ENCODE results near the gene LRP4. TPM values are rescaled to one million over a fixed set of nuclear protein-coding genes. Genes with fewer than 3 reads are reported as not detected.

Gene LRP4
- total and polyA plus RNA-seq, 2 donors from 2014 or later = 1.8 to 3.7 TPM

DNA sequence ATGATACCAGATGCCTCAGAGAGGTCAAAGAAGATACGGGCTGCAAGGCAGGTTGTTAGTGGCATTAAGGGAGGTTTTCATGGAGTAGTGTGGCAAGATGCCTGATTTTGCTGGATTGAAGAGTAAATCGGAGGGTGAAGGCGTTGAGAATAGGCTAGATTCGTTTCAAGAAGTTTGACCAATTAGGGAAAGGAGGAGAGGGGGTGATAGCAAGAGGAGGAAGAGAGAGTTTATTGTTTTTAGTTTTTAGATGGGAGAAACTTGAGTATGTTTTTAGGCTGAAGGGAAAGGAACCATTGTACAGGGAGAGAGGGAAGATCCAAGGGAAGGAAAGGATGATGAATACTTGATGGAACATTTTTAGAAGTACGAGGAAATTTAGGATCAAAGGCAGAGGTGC is 34.7 kb upstream of the LRP4 start:
- Histone ChIP-seq H3K9me3 (ENCODE audit: control insufficient read depth in 2 of 3, insufficient read depth in 1 of 3, low read length in 3 of 3) (no peaks in the 10 kb centered on the region), H3K27me3 (ENCODE audit: control insufficient read depth, insufficient read depth, low read length) (no peaks in the 10 kb centered on the region), H3K27ac (ENCODE audit: low read depth in 2 of 2, low read length in 2 of 2) (no peak overlapping the region), H3K36me3 (ENCODE audit: control insufficient read depth in 2 of 3, insufficient read depth in 3 of 3, low read length in 3 of 3) (no peaks in the 10 kb centered on the region), H3K9ac (ENCODE audit: low read length in 3 of 3) (no peak overlapping the region), H3K4me3 (ENCODE audit: low read length in 3 of 3) (no peak overlapping the region), H3K4me1 (ENCODE audit: control insufficient read depth in 2 of 3, insufficient read depth in 2 of 3, low read depth in 1 of 3, low read length in 3 of 3) (peaks cover 0 to 2% (median 0%) of the 10 kb centered on the region in 3 donors)
- no peak for TF ChIP-seq CTCF (IDR thresholded peaks at IDR 0.05; ENCODE audit: borderline replicate concordance, extremely low read depth, insufficient read depth)
- FAIRE-seq (no peak), DNase-seq (no peak)
- intact Hi-C loops (cut with DNase I) = no loop called here

GRCh38 chr11:46952553-46952952 is 34.2 kb upstream of the LRP4 start:
- no peak for FAIRE-seq
- intact Hi-C loops (cut with DNase I) = no loop called here

DNA sequence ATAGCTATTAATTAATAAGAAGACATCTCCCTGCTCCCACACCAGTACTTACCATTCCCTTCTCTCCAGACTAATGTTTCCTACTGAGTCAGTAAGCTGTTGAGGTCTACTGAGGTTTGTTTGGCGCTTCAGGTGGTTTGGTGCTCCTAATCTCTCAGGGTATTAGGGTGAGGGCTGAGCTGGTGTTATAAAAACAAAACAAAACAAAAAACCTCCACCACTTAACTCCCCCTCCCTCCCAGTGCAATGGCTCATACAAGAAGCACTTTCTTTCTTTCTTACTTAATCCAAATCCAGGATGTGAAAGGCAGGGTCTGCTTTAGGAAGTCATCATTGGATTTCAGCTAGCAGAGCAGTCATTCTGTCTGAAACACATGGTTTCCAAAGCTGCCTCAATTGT is 33.5 kb upstream of the LRP4 start:
- no peaks in the 10 kb centered on the region for H3K27me3 ChIP-seq (ENCODE audit: control insufficient read depth, insufficient read depth, low read length)
- peaks cover 0 to 5% (median 0%) of the 10 kb centered on the region in 3 donors for H3K4me1 ChIP-seq (ENCODE audit: control insufficient read depth in 2 of 3, insufficient read depth in 2 of 3, low read depth in 1 of 3, low read length in 3 of 3)
- H3K27ac ChIP-seq (ENCODE audit: low read depth in 2 of 2, low read length in 2 of 2) = no peak overlapping the region
- FAIRE-seq (no peak), DNase-seq (no peak)
- no peak overlapping the region for H3K4me3 ChIP-seq (ENCODE audit: low read length in 3 of 3)
- no peaks in the 10 kb centered on the region for H3K9me3 ChIP-seq (ENCODE audit: control insufficient read depth in 2 of 3, insufficient read depth in 1 of 3, low read length in 3 of 3)
- TF ChIP-seq CTCF (IDR thresholded peaks at IDR 0.05; ENCODE audit: borderline replicate concordance, extremely low read depth, insufficient read depth) = no peak
- no peak overlapping the region for H3K9ac ChIP-seq (ENCODE audit: low read length in 3 of 3)
- H3K36me3 ChIP-seq (ENCODE audit: control insufficient read depth in 2 of 3, insufficient read depth in 3 of 3, low read length in 3 of 3) = no peaks in the 10 kb centered on the region
- intact Hi-C loops (cut with DNase I) = no loop called here

More at GRCh38 chr11:46952553-46952952, 34.2 kb upstream of the LRP4 start:
- H3K4me3 ChIP-seq (ENCODE audit: low read length in 3 of 3) = no peak overlapping the region
- no peak for DNase-seq
- no peaks in the 10 kb centered on the region for H3K27me3 ChIP-seq (ENCODE audit: control insufficient read depth, insufficient read depth, low read length)
- no peaks in the 10 kb centered on the region for H3K9me3 ChIP-seq (ENCODE audit: control insufficient read depth in 2 of 3, insufficient read depth in 1 of 3, low read length in 3 of 3)
- no peak for TF ChIP-seq CTCF (IDR thresholded peaks at IDR 0.05; ENCODE audit: borderline replicate concordance, extremely low read depth, insufficient read depth)
- no peaks in the 10 kb centered on the region for H3K36me3 ChIP-seq (ENCODE audit: control insufficient read depth in 2 of 3, insufficient read depth in 3 of 3, low read length in 3 of 3)
- H3K4me1 ChIP-seq (ENCODE audit: control insufficient read depth in 2 of 3, insufficient read depth in 2 of 3, low read depth in 1 of 3, low read length in 3 of 3) = peaks cover 0 to 5% (median 0%) of the 10 kb centered on the region in 3 donors
- H3K27ac ChIP-seq (ENCODE audit: low read depth in 2 of 2, low read length in 2 of 2) = no peak overlapping the region
- H3K9ac ChIP-seq (ENCODE audit: low read length in 3 of 3) = no peak overlapping the region

DNA sequence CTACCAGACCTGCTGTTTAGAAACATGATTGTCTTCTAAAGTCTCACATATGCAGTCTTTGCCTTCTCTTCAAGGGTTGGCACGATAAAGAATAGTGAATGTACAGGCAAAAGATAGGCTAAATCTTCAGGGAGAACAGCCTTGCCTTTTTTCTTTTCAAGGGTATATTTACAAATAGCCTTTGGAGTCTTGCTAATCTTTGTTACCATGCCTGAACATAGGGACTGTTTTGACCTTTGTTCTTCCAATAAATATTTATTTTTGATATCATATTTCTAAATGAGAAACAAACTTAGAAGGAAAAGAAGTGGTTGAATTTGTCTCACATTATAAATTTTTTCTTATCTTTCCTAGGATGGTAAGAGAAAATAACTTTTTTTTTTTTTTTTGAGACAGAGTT is 30.9 kb upstream of the LRP4 start:
- no peak for FAIRE-seq
- intact Hi-C loops (cut with DNase I) = no loop called here

More for the DNA sequence above, 30.9 kb upstream of the LRP4 start:
- H3K4me1 ChIP-seq (ENCODE audit: control insufficient read depth in 2 of 3, insufficient read depth in 2 of 3, low read depth in 1 of 3, low read length in 3 of 3) = peaks cover 0 to 5% (median 0%) of the 10 kb centered on the region in 3 donors
- no peaks in the 10 kb centered on the region for H3K27me3 ChIP-seq (ENCODE audit: control insufficient read depth, insufficient read depth, low read length)
- no peak overlapping the region for H3K27ac ChIP-seq (ENCODE audit: low read depth in 2 of 2, low read length in 2 of 2)
- H3K4me3 ChIP-seq (ENCODE audit: low read length in 3 of 3) = no peak overlapping the region
- TF ChIP-seq CTCF (IDR thresholded peaks at IDR 0.05; ENCODE audit: borderline replicate concordance, extremely low read depth, insufficient read depth) = no peak
- DNase-seq = no peak
- H3K36me3 ChIP-seq (ENCODE audit: control insufficient read depth in 2 of 3, insufficient read depth in 3 of 3, low read length in 3 of 3) = no peaks in the 10 kb centered on the region
- no peaks in the 10 kb centered on the region for H3K9me3 ChIP-seq (ENCODE audit: control insufficient read depth in 2 of 3, insufficient read depth in 1 of 3, low read length in 3 of 3)
- no peak overlapping the region for H3K9ac ChIP-seq (ENCODE audit: low read length in 3 of 3)

Data from kidney (tissue), 14 donors.